NCI-H2227 treated with DMSO at 0.1 percent for 48 hours (cell line): ENCODE data around the gene ZXDB.
"Not testable (repeated sequence)": the region's sequence is repeated elsewhere in the genome, so short reads cannot be mapped to it uniquely, and the experiment has no call there.

Source experiments
- DNase-seq: peaks from one replicate; lab custom pipeline; 2025; lab: John Stamatoyannopoulos, UW

ZXDB gene

GRCh38 chrX:57591284-57592159, at the start of gene ZXDB:
Gene ZXDB, plus strand, starts transcription at chrX:57592011. Its CDS starts 38 bp downstream, at chrX:57592049.
- peak; percentile 56 for DNase-seq

GRCh38 chrX:57565198-57565597, 26.6 kb upstream of the ZXDB start:
- DNase-seq: no peak

- no peak for DNase-seq
Measured at GRCh38 chrX:57573754-57574153, 18.1 kb upstream of the ZXDB start.

- DNase-seq: not testable (repeated sequence)
Measured at GRCh38 chrX:57582948-57583347, 8.9 kb upstream of the ZXDB start.

- DNase-seq: no peak
Measured at GRCh38 chrX:57583477-57583876, 8.3 kb upstream of the ZXDB start.

GRCh38 chrX:57586360-57586759, 5.5 kb upstream of the ZXDB start:
- DNase-seq: no peak

GRCh38 chrX:57587062-57587461, 4.7 kb upstream of the ZXDB start:
- no peak for DNase-seq

GRCh38 chrX:57587607-57588006, 4.2 kb upstream of the ZXDB start:
- DNase-seq: no peak

GRCh38 chrX:57592160-57592893, 516 bp downstream of the ZXDB start:
- DNase-seq: peak; percentile 43

GRCh38 chrX:57592894-57593215, 1.0 kb downstream of the ZXDB start:
- DNase-seq: peak; percentile 48

- DNase-seq: no peak
Measured at GRCh38 chrX:57595381-57595811, 3.6 kb downstream of the ZXDB start.

- DNase-seq: no peak
Measured at GRCh38 chrX:57596109-57596508, 4.3 kb downstream of the ZXDB start.

GRCh38 chrX:57596516-57596915, 4.7 kb downstream of the ZXDB start:
- no peak for DNase-seq

- peak; percentile 62 for DNase-seq
Measured at GRCh38 chrX:57607295-57608187, 15.7 kb downstream of the ZXDB start.

GRCh38 chrX:57613351-57613750, 21.5 kb downstream of the ZXDB start:
- DNase-seq: not testable (repeated sequence)

- not testable (repeated sequence) for DNase-seq
Measured at GRCh38 chrX:57629438-57629837, 37.6 kb downstream of the ZXDB start.

- no peak for DNase-seq
Measured at GRCh38 chrX:57640674-57641016, 48.8 kb downstream of the ZXDB start.

- no peak for DNase-seq
Measured at GRCh38 chrX:57641338-57641737, 49.5 kb downstream of the ZXDB start.

- DNase-seq: no peak
Measured at GRCh38 chrX:57643698-57644097, 51.9 kb downstream of the ZXDB start.

GRCh38 chrX:57647020-57647419, 55.2 kb downstream of the ZXDB start:
- DNase-seq: no peak
